ENCODE data around the gene OR10K2. TPM values are rescaled to one million over a fixed set of nuclear protein-coding genes. Genes with fewer than 3 reads are reported as not detected.

OR10K2 gene
- total and polyA plus RNA-seq, 2 of the 8 experiments (the other 6 are each of a cell fraction or from before 2014, with no cell fraction given) = not detected

- WGBS, 2 experiments (ENCODE audit: extremely low coverage in 1 of 2, insufficient coverage in 1 of 2, insufficient read length in 1 of 2, insufficient replicate concordance in 2 of 2, low coverage in 1 of 2, low lambda C conversion rate in 2 of 2, missing lambda C conversion rate in 1 of 2) = 89% methylated on average over 1 of the region's 1 CpG; no CpG with 5 or more reads in 1 of the 2 experiments
Measured at GRCh38 chr1:158374860-158375259, 51.2 kb downstream of the OR10K2 start.

More at GRCh38 chr1:158374860-158375259, 51.2 kb downstream of the OR10K2 start:
- no peaks in the 10 kb centered on the region for H4K20me1 ChIP-seq (replicated peaks in 1 of 2; ENCODE audit: control insufficient read depth in 1 of 2, insufficient read depth in 2 of 2, low read length in 2 of 2)
- no peak overlapping the region for H3K23ac ChIP-seq (ENCODE audit: insufficient read length)
- no peak overlapping the region for H4K91ac ChIP-seq (replicated peaks; ENCODE audit: insufficient read length, low read length)
- no peak overlapping the region for H2BK20ac ChIP-seq (ENCODE audit: low read length)
- no peak overlapping the region for H4K5ac ChIP-seq (ENCODE audit: insufficient read length, low read depth, low read length)
- H3K9me3 ChIP-seq (ENCODE audit: insufficient read depth in 2 of 2, low read depth in 1 of 2, low read length in 1 of 2) = no peaks in the 10 kb centered on the region
- no peak overlapping the region for H3K18ac ChIP-seq (ENCODE audit: extremely low read depth, low read length)
- no peaks in the 10 kb centered on the region for H3K79me2 ChIP-seq (ENCODE audit: control insufficient read depth in 1 of 2, insufficient read depth in 2 of 2, low read length in 2 of 2)
- H3K4ac ChIP-seq (replicated peaks; ENCODE audit: insufficient read length, low read depth, low read length) = no peak overlapping the region
- no peaks in the 10 kb centered on the region for H3K36me3 ChIP-seq (ENCODE audit: control insufficient read depth in 2 of 4, insufficient read depth in 4 of 4, low read length in 3 of 4)
- ChIA-PET CTCF (ENCODE audit: partially characterized antibody) (no interaction called here), POLR2A (ENCODE audit: partially characterized antibody) (no interaction called here)
- no peak overlapping the region for H2BK12ac ChIP-seq (ENCODE audit: low read depth, low read length)
- no peak overlapping the region for H2AK5ac ChIP-seq (ENCODE audit: low read depth, low read length)
- no peak for TF ChIP-seq MAX (IDR thresholded peaks at IDR 0.05)
- TF ChIP-seq KDM4A (IDR thresholded peaks at IDR 0.05; ENCODE audit: low read depth, low read length, severe bottlenecking) = no peak
- TF ChIP-seq BCL11A (IDR thresholded peaks at IDR 0.05; ENCODE audit: low read depth in 2 of 2, low read length in 2 of 2) = no peak
- TF ChIP-seq SUZ12 (IDR thresholded peaks at IDR 0.05; ENCODE audit: low read length) = no peak
- H4K8ac ChIP-seq (ENCODE audit: extremely low read depth, insufficient read depth, low read length) = no peak overlapping the region
- H2BK15ac ChIP-seq (ENCODE audit: low read length) = no peak overlapping the region
- no peak overlapping the region for H2BK5ac ChIP-seq (ENCODE audit: low read depth, low read length)
- FAIRE-seq (no peak), DNase-seq (ENCODE audit: low read depth in 1 of 2, low spot score in 2 of 2) (no peak)
- no peaks in the 10 kb centered on the region for H3K4me1 ChIP-seq (replicated peaks in 1 of 4; ENCODE audit: control insufficient read depth in 3 of 4, insufficient read depth in 4 of 4, low read length in 3 of 4)
- no peaks in the 10 kb centered on the region for H3K23me2 ChIP-seq (ENCODE audit: low read depth, low read length)
- H3K4me3 ChIP-seq (ENCODE audit: extremely low read depth in 1 of 4, insufficient read depth in 2 of 4, low read depth in 3 of 4, low read length in 4 of 4) = no peak overlapping the region
- H3K56ac ChIP-seq (replicated peaks; ENCODE audit: insufficient read length, low read depth, low read length) = no peak overlapping the region
- H3K9ac ChIP-seq (replicated peaks in 1 of 4; ENCODE audit: extremely low read depth in 1 of 4, low read depth in 3 of 4, low read length in 3 of 4) = no peak overlapping the region
- no peak overlapping the region for H2AFZ ChIP-seq (ENCODE audit: low read length)
- no peak overlapping the region for H3K4me2 ChIP-seq (ENCODE audit: insufficient read depth in 1 of 2, low read depth in 2 of 2, low read length in 2 of 2)
- H2BK120ac ChIP-seq (replicated peaks; ENCODE audit: low read depth, low read length) = no peak overlapping the region
- no peaks in the 10 kb centered on the region for H3K27me3 ChIP-seq (replicated peaks in 1 of 4; ENCODE audit: control insufficient read depth in 3 of 4, extremely low read depth in 1 of 4, insufficient read depth in 3 of 4, low read length in 3 of 4)
- no peak overlapping the region for H3K27ac ChIP-seq (ENCODE audit: low read depth, low read length)
- no peak overlapping the region for H3K14ac ChIP-seq (ENCODE audit: insufficient read length)
- H3K79me1 ChIP-seq (ENCODE audit: low read depth, low read length) = no peaks in the 10 kb centered on the region
